Naive thymus-derived CD8-positive, alpha-beta T cell (primary cell): Measurements from ENCODE around the gene CYB5R4. TPM values are rescaled to one million over a fixed set of nuclear protein-coding genes. Genes with fewer than 3 reads are reported as not detected.

ENCODE experiments used
- ATAC-seq, 2 donors: fragments of 150-1000 bp; cut with Tn5 transposase in 1 of 2; sonication (Bioruptor Pico), chemical (Tn5 transposase) in 1 of 2; 1 replicate in 1 of 2; 2 replicates in 1 of 2; pipeline ENCODE4 v1.10.0; 2021; ENCODE audit warnings: mild to moderate bottlenecking in 2 of 2, moderate library complexity in 2 of 2
- POLR2A ChIA-PET: fragments of 350-600 bp; sonication (Branson Sonifier 250); formaldehyde crosslinking; loops from one replicate; lab custom pipeline; 2021; ENCODE audit warnings: antibody characterized with exemption; lab: Charles Lee
- DNase-seq, 10 donors: peaks; one replicate each; pipeline versions ENCODE4 v3.0.0 to v3.0.0-alpha.2; 2020 to 2022
- H3K27ac Mint-ChIP-seq, 10 donors: one replicate each; pipeline ENCODE4 v1.8.0; 2020 to 2022; ENCODE audit warnings: mild to moderate bottlenecking in 10 of 10, mixed read lengths in 10 of 10, moderate library complexity in 4 of 10, inconsistent platforms in 1 of 10
- H3K27me3 Mint-ChIP-seq, 5 donors: one replicate each; pipeline ENCODE4 v1.8.0; 2021 to 2022; ENCODE audit warnings: mixed read lengths in 5 of 5
- H3K36me3 Mint-ChIP-seq, 3 donors: one replicate each; pipeline ENCODE4 v1.8.0; 2020 to 2022; ENCODE audit warnings: mixed read lengths in 3 of 3, mild to moderate bottlenecking in 2 of 3, inconsistent platforms in 1 of 3
- H3K4me1 Mint-ChIP-seq, 4 donors: one replicate each; pipeline ENCODE4 v1.8.0; 2021 to 2022; ENCODE audit warnings: mixed read lengths in 4 of 4
- H3K4me3 Mint-ChIP-seq, 10 donors: one replicate each; pipeline ENCODE4 v1.8.0; 2020 to 2022; ENCODE audit warnings: mild to moderate bottlenecking in 10 of 10, mixed read lengths in 10 of 10, moderate library complexity in 6 of 10, inconsistent platforms in 1 of 10
- H3K9me3 Mint-ChIP-seq, 9 donors: one replicate each; pipeline ENCODE4 v1.8.0; 2020 to 2022; ENCODE audit warnings: mixed read lengths in 9 of 9, mild to moderate bottlenecking in 3 of 9, inconsistent platforms in 1 of 9, moderate library complexity in 1 of 9
- polyA plus RNA-seq, 3 donors: library from polyadenylated mRNA; unstranded; fragments of 300-500 nt; fragmentation: Illumina TruSeq; gene quantifications; one replicate each; pipeline ENCODE4 v1.2.3, GENCODE V29; 2021
- total RNA-seq, 8 experiments: library from RNA in 2 of 8; stranded (reverse) in 2 of 8; gene quantifications; one replicate each; pipeline ENCODE4 v1.2.3 and lab custom pipeline; 2021 to 2026

CYB5R4 gene
- total and polyA plus RNA-seq, 5 experiments from 2014 or later, result 17.2 to 32.5 (median 23.4) TPM

DNA sequence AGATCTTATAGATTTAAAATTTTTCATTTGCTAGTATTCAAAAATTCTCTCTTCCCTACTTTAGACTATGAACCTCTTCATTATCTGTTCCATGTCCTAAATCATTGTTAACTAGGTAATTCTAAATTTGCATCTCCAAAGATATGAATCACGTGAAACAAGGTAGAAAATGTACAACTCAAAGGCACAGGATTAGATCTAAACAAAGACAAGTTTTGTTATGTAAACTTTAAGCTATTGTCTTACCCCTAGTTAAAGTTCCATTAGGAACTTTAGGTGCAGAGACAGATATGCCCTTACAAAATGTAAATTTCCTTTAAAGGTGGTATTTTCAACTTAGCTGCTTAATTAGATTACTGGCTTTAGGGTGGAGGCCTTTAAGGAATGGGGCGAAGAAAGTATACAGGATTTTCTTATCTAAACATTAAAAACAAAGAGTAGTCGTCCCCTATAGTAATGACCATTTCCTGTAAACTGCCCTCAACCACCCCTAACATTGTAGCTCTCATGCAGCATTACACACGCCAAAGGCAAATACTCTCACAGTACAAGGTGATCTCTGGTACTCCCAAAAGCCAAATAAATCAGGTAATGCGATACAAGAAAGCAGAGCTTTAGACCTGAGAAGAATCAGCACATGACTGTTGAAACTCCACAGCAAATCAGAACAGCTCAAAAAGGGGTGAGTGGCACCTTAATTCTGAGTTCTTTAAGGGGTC lies 116.7 kb downstream of the CYB5R4 start:
- POLR2A ChIA-PET, result no interaction called here
- Mint-ChIP-seq H3K27me3 (no peaks in the 10 kb centered on the region), H3K4me1 (no peaks in the 10 kb centered on the region), H3K9me3 (peaks cover 0 to 18% (median 4%) of the 10 kb centered on the region in 9 donors), H3K4me3 (no peak overlapping the region), H3K27ac (no peak overlapping the region), H3K36me3 (peaks cover 0 to 6% (median 2%) of the 10 kb centered on the region in 3 donors)
- ATAC-seq (no peak), DNase-seq (no peak)

DNA sequence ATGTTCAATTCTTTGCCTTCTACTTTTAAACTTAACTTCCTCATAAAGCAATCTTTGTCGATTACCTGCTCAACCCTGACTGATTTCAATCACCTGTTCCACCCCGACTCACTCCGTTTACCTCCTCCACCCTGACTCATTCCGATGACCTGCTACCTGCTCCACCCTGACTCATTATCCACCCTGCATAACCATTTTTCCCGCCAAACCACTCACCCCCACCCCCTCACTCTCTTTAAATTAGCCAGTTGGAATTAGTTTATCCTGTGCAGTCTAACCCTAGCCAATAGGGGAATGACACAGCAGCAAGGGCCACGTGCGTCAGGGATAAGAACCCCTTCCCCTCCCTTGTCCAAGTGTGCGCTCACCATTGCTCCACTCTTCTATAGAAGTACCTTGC lies 117.4 kb downstream of the CYB5R4 start:
- Mint-ChIP-seq H3K27ac (peak overlapping the region in 1 of 10 donors; percentile 13), H3K4me3 (no peak overlapping the region), H3K9me3 (peaks cover 0 to 13% (median 3%) of the 10 kb centered on the region in 9 donors), H3K36me3 (peaks cover 0 to 6% (median 2%) of the 10 kb centered on the region in 3 donors), H3K4me1 (no peaks in the 10 kb centered on the region), H3K27me3 (no peaks in the 10 kb centered on the region)
- no peak for ATAC-seq
- no peak for DNase-seq
- POLR2A ChIA-PET, result no interaction called here

DNA sequence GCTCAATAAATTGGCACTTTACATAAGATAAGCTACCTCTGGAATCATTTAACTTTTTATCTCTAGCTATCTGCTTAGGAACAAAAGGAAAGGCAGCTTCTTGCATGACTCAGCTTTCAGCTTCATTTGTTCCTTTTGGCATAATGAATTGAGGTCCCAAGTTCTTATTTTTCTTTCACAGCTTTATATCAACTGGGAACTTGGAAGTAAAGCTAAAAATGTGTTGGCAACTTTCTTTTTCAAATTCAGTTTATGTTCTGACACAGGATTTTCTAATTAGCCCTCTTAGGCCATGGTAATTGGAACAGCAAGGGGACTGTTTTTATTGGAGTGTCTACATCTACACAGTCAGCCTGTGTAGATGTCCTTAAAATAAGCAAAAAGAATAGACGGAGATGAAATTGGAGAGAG lies 118.8 kb downstream of the CYB5R4 start:
- DNase-seq (no peak), ATAC-seq (no peak)
- Mint-ChIP-seq H3K27me3 (no peaks in the 10 kb centered on the region), H3K4me1 (no peaks in the 10 kb centered on the region), H3K4me3 (no peak overlapping the region), H3K36me3 (peaks cover 0 to 6% (median 4%) of the 10 kb centered on the region in 3 donors), H3K27ac (no peak overlapping the region), H3K9me3 (peaks cover 0 to 10% (median 3%) of the 10 kb centered on the region in 9 donors)
- POLR2A ChIA-PET, result no interaction called here

DNA sequence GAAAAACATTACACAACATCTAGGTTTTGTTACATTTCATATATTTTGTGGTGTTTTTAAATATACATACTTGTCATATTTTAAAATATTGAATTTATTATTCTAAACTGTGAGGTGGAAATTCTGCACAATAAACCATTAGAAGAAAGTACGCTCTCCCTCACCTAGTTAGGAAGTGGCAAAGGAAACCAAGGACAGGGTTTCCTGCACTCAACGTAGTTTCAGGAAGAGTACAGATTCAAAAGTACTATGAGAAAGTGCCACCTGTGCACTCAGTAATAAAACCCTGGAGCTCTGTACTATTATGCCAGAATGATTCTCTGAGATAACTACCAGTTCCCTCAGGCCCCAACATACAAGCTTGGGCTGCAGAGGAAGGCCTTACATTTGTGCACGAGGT lies 119.5 kb downstream of the CYB5R4 start:
- Mint-ChIP-seq H3K27me3 (no peaks in the 10 kb centered on the region), H3K4me3 (no peak overlapping the region)

DNA sequence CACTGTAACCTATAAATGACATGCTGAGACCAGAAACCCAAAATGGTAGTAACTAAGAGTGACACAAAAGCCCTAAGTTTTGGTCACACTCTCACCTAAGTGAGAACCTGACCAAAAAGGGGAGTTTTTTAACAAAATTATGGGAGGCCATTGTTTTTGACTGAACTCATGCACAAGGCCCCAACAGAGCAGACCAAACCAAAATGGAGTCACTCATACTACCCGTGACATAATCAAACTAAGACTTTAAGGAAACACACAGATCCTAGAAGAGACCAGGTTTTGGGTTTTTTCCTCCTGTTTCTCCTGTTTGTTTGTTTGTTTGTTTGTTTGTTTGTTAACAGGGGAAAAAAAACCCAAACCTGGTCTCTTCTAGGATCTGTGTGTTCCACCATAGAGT lies 124.9 kb downstream of the CYB5R4 start:
- POLR2A ChIA-PET, result no interaction called here
- Mint-ChIP-seq H3K27ac (no peak overlapping the region), H3K36me3 (peaks cover 0 to 9% (median 6%) of the 10 kb centered on the region in 3 donors), H3K4me3 (no peak overlapping the region), H3K27me3 (no peaks in the 10 kb centered on the region), H3K9me3 (peaks cover 0 to 8% (median 3%) of the 10 kb centered on the region in 9 donors), H3K4me1 (no peaks in the 10 kb centered on the region)
- DNase-seq, result no peak
- ATAC-seq, result no peak

More for the DNA sequence above, 119.5 kb downstream of the CYB5R4 start:
- POLR2A ChIA-PET, result no interaction called here
- peaks cover 0 to 10% (median 3%) of the 10 kb centered on the region in 9 donors for H3K9me3 Mint-ChIP-seq
- no peak overlapping the region for H3K27ac Mint-ChIP-seq
- peaks cover 0 to 7% (median 6%) of the 10 kb centered on the region in 3 donors for H3K36me3 Mint-ChIP-seq
- DNase-seq, result no peak
- no peak for ATAC-seq
- no peaks in the 10 kb centered on the region for H3K4me1 Mint-ChIP-seq

DNA sequence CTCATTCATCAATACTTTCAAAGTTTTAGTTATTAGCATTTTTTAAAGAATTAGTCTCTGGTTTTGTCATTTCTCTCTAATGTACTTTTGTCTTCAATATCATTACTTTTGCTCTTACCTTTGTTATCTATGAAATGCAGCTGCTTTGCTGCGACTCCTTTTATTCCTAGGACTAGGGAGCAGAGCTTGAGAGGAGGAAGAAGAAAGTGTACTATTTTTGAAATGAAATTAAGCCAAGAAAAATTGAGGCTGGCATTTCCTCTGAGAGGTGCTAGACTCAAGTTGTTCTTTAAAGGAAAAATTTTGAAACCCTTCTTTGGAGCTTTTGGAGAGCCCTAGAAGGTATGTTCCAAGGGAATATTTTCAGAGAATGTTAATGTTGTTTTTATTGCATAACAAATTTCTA lies 125.8 kb downstream of the CYB5R4 start:
- H3K4me1 Mint-ChIP-seq, result no peaks in the 10 kb centered on the region
- no peak overlapping the region for H3K27ac Mint-ChIP-seq
- peaks cover 0 to 3% (median 0%) of the 10 kb centered on the region in 9 donors for H3K9me3 Mint-ChIP-seq
- DNase-seq (no peak), ATAC-seq (no peak)
- H3K36me3 Mint-ChIP-seq, result peaks cover 0 to 9% (median 0%) of the 10 kb centered on the region in 3 donors
- H3K27me3 Mint-ChIP-seq, result no peaks in the 10 kb centered on the region
- POLR2A ChIA-PET, result no interaction called here
- no peak overlapping the region for H3K4me3 Mint-ChIP-seq

DNA sequence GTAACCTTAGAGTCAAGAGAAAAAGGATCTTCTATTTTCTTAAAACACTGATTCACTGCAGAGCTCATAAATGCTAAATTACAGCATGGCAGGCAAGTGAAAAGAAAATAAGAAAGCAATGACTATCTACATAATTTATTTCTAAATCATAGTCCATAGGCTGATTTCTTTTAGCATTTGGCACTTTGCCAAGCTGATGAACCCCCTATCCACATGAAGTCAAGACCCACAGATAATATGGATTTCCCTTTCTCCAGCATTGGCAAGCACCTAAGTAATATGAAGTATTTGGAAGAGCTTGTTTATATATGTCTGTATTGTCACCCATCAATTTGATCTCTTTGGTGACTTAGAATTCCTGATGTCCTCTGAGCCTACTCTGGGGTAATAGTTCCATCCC lies 126.2 kb downstream of the CYB5R4 start:
- DNase-seq, result no peak
- Mint-ChIP-seq H3K4me3 (no peak overlapping the region), H3K4me1 (no peaks in the 10 kb centered on the region), H3K36me3 (peaks cover 0 to 9% (median 0%) of the 10 kb centered on the region in 3 donors), H3K27me3 (no peaks in the 10 kb centered on the region), H3K9me3 (no peaks in the 10 kb centered on the region), H3K27ac (no peak overlapping the region)
- POLR2A ChIA-PET, result no interaction called here
- ATAC-seq, result no peak

DNA sequence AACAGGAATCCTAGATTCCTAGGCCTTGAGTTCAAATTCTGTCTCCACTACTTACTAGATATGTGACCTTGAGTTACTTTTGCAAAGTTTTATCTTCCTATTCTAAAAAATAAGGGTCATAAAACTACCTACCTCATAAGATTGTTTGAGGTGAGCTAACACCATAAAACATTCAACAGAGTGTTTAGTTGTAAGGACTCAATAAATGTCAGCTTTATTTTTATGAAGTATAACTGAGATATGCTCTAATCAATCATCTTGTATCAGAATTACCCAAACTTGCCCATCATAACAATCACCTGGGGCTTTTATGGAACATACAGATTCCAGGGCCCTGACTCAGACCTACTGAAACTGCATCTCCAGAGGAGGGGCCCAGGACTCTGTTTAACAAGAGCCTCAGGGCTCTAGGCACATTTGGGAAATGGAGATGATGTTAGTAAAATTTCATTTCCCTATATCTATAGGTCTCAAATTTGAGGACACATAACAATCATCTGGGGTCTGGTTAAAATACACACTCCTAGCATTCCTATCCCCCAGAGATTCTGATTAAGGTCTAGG lies 138.6 kb downstream of the CYB5R4 start:
- H3K27me3 Mint-ChIP-seq, result peaks cover 4 to 13% (median 7%) of the 10 kb centered on the region in 5 donors
- POLR2A ChIA-PET, result no interaction called here
- peaks cover 0 to 16% (median 9%) of the 10 kb centered on the region in 3 donors for H3K36me3 Mint-ChIP-seq
- no peak for ATAC-seq
- no peak for DNase-seq
- peaks cover 0 to 26% (median 16%) of the 10 kb centered on the region in 9 donors for H3K9me3 Mint-ChIP-seq
- H3K27ac Mint-ChIP-seq, result no peak overlapping the region
- no peak overlapping the region for H3K4me3 Mint-ChIP-seq
- H3K4me1 Mint-ChIP-seq, result no peaks in the 10 kb centered on the region

DNA sequence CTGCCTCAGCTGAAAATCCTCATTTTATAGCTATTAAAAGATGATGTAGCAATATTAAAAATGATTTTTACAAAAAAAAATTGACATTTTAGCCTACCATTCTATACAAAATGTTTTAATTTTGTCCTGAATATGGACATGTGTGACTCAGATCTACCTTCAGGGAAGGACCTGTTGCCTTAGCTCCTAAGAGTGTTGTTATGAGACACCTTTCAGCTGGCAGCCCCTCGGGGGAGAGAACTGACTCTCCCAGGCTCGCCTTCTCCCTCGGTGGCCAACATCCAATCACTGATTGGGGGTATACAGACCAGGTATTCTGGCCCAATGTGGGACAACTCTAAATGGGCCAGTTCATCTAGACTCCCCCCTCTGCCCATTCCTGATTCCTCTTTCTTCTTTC lies 141.6 kb downstream of the CYB5R4 start:
- peaks cover 0 to 13% (median 3%) of the 10 kb centered on the region in 9 donors for H3K9me3 Mint-ChIP-seq
- POLR2A ChIA-PET, result no interaction called here
- DNase-seq, result no peak
- H3K27ac Mint-ChIP-seq, result no peak overlapping the region
- H3K4me1 Mint-ChIP-seq, result no peaks in the 10 kb centered on the region
- no peak overlapping the region for H3K4me3 Mint-ChIP-seq
- peaks cover 0 to under 1% (median 0%) of the 10 kb centered on the region in 3 donors for H3K36me3 Mint-ChIP-seq
- peaks cover 5 to 27% (median 12%) of the 10 kb centered on the region in 5 donors for H3K27me3 Mint-ChIP-seq
- no peak for ATAC-seq

DNA sequence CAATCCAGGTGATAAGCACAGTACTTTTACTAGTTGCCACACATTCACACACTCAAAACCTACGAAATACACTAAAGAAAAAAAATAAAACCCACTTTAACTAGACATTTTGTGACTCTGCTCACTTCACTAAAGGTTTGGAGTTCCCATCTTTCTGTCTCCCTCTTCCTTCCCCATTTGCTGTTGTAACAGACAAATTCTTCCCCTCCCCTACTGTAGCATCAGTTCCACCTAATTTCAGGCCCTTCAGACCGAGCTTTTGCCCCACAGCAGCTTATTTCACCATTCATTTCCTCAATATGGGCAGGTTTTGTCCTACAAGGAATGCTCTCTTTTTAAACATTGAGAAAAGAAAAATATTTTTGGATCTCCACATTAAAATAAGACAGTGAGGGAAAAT lies 142.7 kb downstream of the CYB5R4 start:
- POLR2A ChIA-PET, result no interaction called here
- peaks cover 0 to 2% (median 0%) of the 10 kb centered on the region in 9 donors for H3K9me3 Mint-ChIP-seq
- ATAC-seq (no peak), DNase-seq (no peak)
- H3K27me3 Mint-ChIP-seq, result peaks cover 11 to 34% (median 13%) of the 10 kb centered on the region in 5 donors
- H3K27ac Mint-ChIP-seq, result no peak overlapping the region
- H3K36me3 Mint-ChIP-seq, result no peaks in the 10 kb centered on the region
- no peaks in the 10 kb centered on the region for H3K4me1 Mint-ChIP-seq
- no peak overlapping the region for H3K4me3 Mint-ChIP-seq

DNA sequence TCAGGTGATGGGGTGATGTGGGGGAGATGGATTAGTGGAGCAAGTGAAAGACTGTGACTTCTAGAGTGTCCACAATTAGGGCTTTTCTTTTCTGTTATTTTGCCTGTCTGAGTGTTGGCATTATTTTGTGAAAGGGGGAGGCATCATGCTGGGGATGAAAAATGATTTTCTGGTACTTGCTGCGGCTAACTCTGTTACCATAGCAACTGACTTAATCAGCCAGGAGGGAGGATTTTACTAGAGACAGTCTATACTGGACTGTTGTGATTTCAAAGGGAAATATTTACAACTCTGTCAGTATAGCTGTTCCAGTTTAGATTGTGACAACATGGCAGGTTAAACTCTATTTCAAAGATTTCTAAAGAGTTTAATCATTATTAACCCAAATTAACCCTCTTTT lies 143.6 kb downstream of the CYB5R4 start:
- Mint-ChIP-seq H3K27me3 (peaks cover 15 to 43% (median 16%) of the 10 kb centered on the region in 5 donors), H3K9me3 (no peaks in the 10 kb centered on the region), H3K27ac (no peak overlapping the region), H3K4me3 (no peak overlapping the region), H3K4me1 (no peaks in the 10 kb centered on the region), H3K36me3 (no peaks in the 10 kb centered on the region)
- POLR2A ChIA-PET, result no interaction called here
- ATAC-seq (no peak), DNase-seq (no peak)

DNA sequence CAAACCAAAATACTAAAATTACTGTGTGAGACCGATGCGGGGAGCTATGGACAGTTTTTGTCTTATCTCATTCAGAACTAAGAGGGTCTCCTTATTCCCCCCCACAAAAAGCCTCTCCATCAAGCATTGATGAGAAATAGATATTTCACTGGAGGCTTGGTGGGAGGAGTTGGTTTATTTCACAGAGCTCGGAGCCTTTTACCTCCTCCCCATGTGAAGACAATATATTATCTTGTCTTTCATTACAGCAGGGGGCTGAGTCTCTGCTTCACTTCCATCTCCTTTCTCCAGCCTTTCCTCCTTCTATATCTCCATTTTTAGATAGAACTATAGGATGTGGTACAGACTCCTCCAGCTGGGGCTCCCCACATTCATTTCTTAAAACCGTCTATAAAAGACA lies 144.2 kb downstream of the CYB5R4 start:
- no peaks in the 10 kb centered on the region for H3K9me3 Mint-ChIP-seq
- H3K27me3 Mint-ChIP-seq, result peaks cover 15 to 45% (median 16%) of the 10 kb centered on the region in 5 donors
- DNase-seq (no peak), ATAC-seq (no peak)
- H3K4me1 Mint-ChIP-seq, result no peaks in the 10 kb centered on the region
- POLR2A ChIA-PET, result no interaction called here
- H3K36me3 Mint-ChIP-seq, result no peaks in the 10 kb centered on the region
- H3K27ac Mint-ChIP-seq, result no peak overlapping the region
- H3K4me3 Mint-ChIP-seq, result no peak overlapping the region

DNA sequence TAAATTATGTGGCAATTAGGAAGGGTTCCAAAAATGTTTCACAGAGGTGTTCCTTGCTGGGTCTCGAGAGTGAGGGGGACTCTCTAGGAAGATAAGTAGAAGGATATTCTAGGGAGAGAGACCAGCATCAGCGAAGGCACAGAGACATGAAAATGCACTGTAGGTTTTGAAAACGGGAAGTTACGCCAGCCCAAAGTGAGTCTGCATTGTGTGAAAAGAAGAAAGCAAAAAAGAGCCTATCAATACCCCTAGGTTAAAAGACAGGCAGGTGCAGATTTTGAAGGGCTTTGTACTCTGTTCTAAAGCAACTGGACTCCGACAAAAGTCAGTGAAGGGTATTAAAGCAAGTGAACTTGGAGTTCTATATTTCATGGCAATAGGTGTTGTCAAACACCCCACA lies 148.4 kb downstream of the CYB5R4 start:
- POLR2A ChIA-PET, result no interaction called here
- Mint-ChIP-seq H3K9me3 (no peaks in the 10 kb centered on the region), H3K36me3 (no peaks in the 10 kb centered on the region), H3K4me1 (no peaks in the 10 kb centered on the region), H3K27ac (no peak overlapping the region), H3K27me3 (peaks cover 13 to 56% (median 15%) of the 10 kb centered on the region in 5 donors), H3K4me3 (no peak overlapping the region)
- no peak for DNase-seq
- no peak for ATAC-seq
